Measurements from ENCODE around the gene ENHO.

GRCh38 chr9:34570376-34570775 lies 47.6 kb upstream of the ENHO start:
- TF ChIP-seq, protein P1, sequence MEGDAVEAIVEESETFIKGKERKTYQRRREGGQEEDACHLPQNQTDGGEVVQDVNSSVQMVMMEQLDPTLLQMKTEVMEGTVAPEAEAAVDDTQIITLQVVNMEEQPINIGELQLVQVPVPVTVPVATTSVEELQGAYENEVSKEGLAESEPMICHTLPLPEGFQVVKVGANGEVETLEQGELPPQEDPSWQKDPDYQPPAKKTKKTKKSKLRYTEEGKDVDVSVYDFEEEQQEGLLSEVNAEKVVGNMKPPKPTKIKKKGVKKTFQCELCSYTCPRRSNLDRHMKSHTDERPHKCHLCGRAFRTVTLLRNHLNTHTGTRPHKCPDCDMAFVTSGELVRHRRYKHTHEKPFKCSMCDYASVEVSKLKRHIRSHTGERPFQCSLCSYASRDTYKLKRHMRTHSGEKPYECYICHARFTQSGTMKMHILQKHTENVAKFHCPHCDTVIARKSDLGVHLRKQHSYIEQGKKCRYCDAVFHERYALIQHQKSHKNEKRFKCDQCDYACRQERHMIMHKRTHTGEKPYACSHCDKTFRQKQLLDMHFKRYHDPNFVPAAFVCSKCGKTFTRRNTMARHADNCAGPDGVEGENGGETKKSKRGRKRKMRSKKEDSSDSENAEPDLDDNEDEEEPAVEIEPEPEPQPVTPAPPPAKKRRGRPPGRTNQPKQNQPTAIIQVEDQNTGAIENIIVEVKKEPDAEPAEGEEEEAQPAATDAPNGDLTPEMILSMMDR (IDR thresholded peaks at IDR 0.05), result no peak
- TF ChIP-seq POLR2A (IDR thresholded peaks at IDR 0.05), result no peak

Measured in thyroid gland (tissue), 4 donors.